GM18526 (cell line): Measurements from ENCODE around the gene SPSB4.

Experiments
- POLR2A ChIP-seq: IDR thresholded peaks from 3 replicates; pipeline ENCODE4 v1.6.1; 2011; ENCODE audit not compliant: insufficient read length; ENCODE audit errors: extremely low read depth

SPSB4 gene

DNA sequence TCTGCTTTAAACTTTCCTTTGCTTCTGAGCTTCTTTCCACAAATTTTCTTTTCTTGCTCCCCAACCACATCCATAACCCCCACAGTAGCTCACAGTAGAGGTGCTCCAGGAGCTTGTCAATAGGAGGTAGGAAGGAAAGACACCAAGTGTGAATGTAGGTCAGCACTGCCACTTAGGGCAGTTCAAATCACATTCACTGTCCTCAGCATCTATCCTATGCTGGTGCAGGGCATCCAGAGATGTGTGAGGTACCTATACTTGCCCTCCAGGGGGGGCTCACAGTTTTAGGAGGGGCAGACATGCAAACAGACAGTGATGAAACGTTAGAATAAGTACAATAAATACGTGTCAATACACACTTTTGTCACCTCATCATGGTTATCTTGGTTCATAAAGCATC is 1.5 kb upstream of the SPSB4 start:
- TF ChIP-seq POLR2A: no peak

DNA sequence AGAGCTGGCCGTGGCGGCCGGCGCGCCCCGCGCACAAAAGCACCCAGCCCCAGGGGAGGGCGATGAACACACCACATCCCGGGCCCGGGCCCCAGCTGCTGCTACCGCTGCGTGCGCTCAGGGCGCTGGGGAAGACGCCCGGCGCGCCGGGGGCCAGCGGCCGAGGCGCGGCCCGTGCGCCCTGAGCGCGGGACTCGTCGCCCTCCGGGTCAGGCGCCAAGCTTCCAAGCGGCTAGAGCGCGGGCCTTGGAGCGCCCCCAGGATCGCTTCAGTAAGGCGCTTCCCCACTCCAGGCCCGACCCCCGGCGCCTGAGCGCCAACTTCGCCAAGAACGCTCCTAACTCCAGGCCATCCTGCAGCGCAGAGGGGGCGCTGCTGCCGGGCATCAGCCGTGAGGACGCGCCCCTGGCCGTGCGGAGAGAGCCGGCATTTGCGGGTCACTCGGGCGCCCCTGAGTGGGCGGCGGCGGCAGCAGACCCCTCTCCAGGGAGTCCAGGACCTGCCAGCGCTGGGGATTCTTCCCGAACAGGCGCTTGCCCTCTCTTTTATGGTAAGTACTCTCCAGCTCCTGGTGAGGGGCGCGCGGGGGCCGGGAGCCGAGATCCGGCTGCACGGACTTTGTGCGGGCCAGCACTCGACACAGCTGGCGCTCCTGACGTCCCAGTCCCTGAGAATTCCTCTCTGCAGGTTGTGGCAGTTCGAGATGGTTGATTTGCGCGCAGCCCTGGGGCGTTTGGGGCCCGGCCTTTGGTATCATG is 475 bp downstream of the SPSB4 start:
- TF ChIP-seq POLR2A: no peak

DNA sequence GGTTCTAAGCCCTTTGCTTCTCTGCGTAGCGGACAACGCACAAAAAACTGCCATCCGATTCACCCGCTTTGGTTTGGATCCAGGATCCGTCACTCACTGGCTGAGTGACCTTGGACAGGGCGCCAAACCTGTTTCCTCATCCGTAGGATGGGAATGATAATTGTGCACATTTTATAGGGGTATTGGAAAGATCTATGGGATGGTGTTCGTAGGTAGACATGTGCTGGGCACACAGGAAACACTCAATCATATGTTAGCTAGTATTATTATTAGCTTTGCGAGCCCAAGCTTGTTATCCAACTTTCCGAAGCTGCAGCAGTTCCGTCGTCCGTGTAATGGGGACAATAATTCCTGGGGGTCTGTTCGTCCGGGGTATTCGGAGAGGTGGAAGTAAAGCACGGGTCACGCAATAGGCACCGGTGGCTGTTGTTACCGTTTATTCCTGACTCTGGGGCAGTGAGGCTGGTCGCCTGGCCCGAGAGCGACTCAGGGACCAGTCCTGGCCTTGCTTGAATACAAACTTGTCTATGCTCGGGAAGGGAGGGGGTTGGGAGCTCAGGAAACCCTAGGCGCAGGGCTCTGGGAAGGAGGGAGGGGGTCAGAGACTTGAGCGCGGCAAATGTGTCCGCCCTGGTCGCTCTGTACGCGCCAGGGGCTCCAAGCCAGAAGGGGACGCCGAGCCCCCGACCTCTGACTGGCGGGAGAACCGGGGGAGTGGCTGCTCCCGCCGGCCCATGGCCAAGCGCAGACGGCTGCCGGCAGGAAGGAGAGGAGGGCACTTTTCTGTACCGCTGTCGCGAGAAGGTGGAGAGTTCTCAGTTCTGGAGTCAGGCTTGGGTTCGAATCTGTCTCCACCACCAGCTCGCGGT is 1.3 kb downstream of the SPSB4 start:
- TF ChIP-seq POLR2A: no peak

DNA sequence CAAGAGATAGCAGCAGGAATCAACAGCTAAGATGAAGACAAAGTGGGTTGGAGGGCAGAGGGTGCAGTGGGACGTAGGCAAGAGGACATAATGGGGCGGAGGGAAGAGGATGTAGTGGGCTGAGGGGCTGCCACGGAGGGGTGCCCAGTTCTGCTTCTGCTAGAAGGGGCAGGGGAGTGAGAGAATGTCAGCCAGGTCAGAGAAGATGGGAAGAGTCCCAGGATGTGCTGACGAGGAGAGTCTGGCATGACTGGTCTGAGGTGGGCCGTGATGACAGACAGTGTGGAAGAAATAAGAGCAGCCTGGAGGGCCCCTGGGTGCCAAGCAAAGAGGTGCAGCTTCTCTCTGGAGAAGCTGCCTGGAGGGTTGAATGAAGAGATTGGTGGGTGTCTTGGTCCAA is 4.0 kb downstream of the SPSB4 start:
- TF ChIP-seq POLR2A: no peak

DNA sequence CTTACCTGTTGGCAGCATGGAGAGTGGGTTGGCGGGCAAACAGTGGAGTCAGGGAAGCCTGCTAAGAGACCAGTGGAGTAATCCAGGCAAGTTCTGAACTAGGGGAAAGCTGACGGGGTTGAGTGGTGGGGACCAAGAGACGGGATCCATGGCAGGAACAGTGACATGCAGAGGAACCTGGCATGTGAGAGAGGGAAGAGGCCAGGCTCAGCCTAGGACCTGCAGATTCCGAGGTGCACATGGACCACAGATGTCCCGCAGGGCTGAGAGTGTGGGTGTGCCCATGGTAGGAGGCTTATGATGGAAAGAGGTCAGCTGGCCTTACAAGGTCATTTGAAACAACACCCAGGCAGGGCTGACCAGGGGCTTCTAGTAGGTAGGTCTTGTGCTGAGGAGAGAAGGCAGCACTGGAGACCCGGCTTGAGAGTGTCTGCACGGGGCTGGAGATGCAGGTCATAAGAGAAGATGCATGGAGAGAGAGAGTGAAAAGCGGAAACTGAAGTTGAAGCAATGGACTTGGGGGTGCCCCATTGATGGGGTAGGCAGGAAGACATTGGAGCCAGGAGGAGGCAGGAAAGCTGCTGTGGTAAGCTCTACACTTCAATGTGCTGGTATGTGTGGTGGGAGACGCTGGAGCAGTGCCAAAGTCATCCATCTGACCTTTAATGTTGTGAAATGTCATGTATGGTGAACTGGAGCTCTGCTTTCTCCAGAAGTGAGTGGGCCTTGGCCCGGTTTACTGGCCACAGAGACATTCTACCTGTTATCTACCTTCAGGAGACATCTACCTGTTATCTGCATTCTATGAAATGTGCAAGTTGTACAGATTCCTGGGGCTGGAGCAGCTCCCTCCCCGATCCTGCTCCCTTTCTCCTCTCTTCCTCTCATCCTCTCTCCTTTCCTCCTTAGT is 4.6 kb downstream of the SPSB4 start:
- TF ChIP-seq POLR2A: no peak

DNA sequence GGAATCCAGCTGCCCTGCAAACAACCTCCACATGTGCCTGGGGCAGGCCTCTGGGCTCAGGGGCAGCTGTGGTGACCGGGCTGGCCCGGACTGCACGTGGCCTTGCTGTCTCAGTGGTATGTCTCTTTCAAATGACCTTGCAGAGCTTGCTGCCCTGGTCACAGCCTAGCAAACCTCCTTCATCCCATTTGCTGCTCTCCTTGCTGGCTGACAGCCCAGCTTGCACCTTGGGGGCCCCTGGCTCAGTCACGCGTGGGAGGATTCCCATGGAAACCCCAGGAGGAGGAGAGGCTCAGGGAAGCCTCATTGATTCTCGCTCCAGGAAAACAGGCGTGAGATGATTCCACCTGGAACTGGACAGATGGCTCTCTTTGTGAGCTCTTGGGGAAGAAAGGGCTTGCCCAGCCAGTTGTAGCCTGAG is 5.6 kb downstream of the SPSB4 start:
- no peak for TF ChIP-seq POLR2A

DNA sequence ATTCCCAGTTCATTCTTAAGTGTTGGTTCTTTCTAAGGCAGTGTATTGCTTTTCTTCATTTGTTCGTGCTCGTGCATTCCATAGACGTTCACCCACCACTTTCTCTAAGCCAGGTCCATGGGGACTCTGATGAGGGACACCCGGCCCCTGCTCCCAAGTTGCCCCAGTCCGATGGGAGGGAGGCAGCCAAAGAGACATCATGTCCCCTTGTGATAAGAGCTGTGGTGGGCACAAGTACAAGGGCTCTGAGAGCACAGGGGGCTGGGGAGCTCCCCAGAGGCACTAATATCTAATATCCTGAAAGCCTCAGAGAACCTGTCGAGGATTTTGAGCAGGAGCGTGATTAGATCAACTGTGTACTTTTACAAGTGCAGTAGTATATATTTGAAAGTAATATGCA is 6.3 kb downstream of the SPSB4 start:
- TF ChIP-seq POLR2A: no peak

DNA sequence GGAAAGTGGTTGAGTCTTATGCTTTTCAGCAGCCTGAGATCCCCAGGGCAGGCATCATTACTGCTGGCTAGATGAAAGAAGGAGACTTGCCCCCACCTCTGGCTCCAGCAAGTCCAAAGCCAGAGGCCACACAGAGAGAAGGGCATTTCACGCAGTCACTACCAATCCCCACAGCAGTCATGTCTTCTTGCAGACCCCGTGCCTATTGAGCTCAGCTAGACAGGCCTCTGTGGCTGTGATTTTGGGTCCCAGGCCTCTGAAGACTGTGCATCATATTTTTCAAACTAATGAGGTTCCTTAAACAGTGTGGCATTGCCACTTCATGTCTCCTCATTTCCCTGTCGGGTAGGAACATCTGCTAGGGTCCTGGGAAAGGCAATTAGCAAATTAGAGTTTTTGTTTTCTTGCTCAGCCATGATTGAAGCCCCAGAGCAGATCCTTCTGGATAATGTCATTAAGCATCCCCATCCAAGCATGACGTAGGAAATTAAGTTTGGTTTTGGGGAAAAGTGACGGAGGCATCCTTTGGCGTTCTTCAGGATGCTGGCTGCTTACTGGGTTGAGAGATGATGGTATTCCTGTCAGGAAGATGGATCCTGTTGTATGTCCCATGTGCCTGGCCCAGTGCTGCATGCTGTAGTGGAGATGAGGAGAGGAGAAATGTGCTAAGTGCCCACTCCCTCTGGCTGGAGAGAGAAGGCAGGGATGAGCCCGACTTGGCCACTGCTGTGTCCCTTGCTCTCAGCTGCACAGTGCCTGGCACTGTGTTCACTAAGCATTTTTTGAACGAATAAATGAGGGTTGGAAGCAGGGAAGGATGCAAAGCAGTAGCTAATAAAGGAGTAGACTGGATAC is 7.0 kb downstream of the SPSB4 start:
- TF ChIP-seq POLR2A: no peak

DNA sequence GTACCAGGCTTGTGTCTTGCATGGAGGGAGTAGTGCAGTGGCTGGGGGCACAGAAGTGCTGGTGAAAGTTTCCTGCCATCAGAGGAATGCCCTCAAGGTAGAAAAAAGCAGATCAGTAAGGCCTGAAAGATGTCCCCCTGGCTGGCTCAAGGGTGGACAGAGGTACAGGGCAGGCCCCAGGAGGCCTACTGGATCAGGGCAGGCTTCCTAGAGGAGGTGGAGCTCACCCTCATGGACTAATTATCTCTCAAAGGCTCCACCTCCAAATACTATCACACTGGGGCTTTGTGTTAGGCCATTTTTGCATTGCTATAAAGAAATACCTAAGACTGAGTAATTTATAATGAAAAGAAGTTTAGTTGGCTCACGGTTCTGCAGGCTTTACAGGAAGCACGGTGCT is 7.8 kb downstream of the SPSB4 start:
- TF ChIP-seq POLR2A: no peak

DNA sequence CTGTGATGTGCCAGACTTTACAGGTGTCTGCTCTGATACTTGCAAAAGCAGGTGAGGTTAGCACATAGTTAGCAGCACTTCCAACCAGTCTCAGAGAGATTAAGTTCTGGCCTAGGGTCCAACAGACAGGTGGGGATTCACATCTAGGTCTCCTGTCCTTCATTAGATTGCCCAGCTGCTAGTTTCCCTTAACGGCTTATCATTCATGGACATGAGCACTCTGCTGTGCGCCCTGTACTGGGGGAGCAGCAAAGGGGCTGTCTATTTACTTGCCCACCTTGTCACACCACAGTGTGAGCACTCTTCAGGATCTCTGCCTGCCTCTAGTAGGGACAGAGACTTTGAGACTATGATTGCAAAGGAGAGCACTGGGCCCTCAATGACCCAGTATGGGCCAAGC is 8.7 kb downstream of the SPSB4 start:
- TF ChIP-seq POLR2A: no peak

DNA sequence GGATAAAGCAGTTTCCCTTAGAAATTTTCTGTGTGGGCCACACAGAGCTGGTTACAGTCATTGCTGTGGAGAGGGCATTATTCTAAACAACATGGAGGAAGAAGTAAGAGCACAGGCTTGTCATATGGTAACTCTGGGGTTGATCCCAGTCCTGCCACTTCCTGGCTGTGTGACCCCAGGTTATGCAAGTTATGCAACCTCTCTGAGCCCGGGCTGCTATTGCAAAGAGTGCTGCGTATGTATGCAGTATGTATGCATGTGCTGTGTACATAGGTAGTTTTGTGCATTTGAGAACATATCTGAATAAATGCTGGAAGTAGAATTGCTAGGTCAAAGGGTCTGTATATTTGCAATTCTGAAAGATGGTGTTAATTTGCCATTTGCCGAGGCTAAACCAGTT is 9.2 kb downstream of the SPSB4 start:
- TF ChIP-seq POLR2A: no peak

DNA sequence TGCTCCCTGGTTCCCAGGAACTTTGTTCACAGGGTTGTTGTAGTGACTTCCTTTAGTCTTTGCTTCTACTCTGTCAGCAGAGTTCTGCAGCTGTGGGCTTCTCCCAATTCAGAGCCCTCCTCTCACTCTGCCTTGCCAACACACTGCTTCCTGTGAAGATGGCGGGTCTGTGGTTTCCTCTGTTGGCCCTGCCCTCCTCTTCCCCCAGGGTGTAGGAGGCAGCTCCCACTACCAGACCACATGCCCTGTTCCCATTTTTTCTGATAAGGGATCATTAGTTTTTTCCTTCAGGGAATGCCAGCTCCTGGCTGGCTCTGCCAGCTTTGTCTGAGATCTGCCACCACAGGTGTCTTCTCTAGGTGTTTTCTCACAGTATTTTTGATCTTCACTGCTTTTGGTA is 12.7 kb downstream of the SPSB4 start:
- TF ChIP-seq POLR2A: no peak

DNA sequence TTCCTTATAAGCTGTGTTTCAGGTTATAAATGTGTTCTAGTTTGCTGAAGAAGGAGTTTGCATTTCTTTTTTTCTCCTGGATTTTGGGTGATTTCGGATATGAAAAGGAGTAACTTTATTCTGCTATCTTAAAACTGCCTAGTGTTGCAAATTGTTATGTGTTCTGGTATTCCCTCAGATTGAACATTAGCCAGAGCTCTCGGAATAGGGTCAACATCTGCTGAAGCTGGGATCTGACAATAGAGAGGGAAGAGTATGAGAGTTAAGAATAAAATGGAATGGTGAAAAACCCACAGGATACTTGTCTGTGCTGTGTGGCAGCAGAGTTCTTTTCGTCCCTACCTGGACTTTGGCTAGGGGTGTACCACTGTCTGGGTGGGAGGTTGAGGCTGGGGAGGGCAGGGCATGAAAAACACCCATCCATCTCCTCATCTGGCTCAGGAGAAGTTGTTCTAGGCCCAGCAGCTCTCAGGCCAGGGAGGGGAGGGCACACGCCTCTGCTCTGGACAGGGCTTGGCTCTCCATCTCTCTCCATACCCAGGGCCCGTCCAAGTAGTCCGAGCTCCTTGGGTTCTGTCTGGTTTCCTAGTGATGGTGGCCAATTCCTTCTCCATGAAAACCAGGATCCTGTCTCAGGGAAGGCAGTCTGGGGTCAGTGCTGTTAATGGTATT is 13.2 kb downstream of the SPSB4 start:
- no peak for TF ChIP-seq POLR2A

DNA sequence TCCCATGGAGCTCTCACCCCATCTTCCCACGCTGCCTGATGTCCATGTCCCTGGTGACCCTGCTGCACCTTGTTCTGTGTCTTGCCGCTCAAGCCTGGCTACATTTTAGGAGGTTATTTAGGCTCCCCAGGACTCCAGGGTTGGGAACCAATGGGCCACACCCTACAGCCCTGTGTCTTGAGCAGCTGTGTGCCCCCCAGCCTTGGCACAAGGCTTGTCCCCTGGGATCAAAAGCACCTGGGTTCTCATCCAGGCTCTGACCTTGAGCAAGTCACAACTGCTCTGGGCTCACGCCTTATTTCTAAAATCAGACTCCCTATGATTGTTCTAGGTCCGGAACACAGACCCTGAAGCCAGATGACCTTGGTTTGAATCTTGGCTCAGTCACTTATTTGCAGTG is 14.1 kb downstream of the SPSB4 start:
- TF ChIP-seq POLR2A: no peak
